ENCODE results near the gene LXN.

LXN gene

GRCh38 chr3:158666416-158666815 lies 6.0 kb downstream of the LXN start:
- no peak for DNase-seq

GRCh38 chr3:158663832-158664231 lies 8.6 kb downstream of the LXN start:
- no peak for DNase-seq

- DNase-seq, result no peak
These were observed 9.2 kb downstream of the LXN start for GRCh38 chr3:158663246-158663645.

GRCh38 chr3:158660711-158661110 lies 11.7 kb downstream of the LXN start:
- no peak for DNase-seq

GRCh38 chr3:158659454-158660237 lies 12.8 kb downstream of the LXN start:
- peak; percentile 37 for DNase-seq

GRCh38 chr3:158658889-158659288 lies 13.6 kb downstream of the LXN start:
- no peak for DNase-seq

- DNase-seq, result no peak
These were observed 20.0 kb downstream of the LXN start for GRCh38 chr3:158652463-158652862.

- DNase-seq, result no peak
These were observed 21.3 kb downstream of the LXN start for GRCh38 chr3:158651192-158651591.

GRCh38 chr3:158649791-158650190 lies 22.7 kb downstream of the LXN start:
- DNase-seq, result no peak

- peak; percentile 99 for DNase-seq
These were observed 28.0 kb downstream of the LXN start, which contains the start of gene GFM1 for GRCh38 chr3:158644345-158644908. GFM1 (plus strand) TSS chr3:158644527; CDS start chr3:158644635, 108 bp downstream.

GRCh38 chr3:158642474-158643210 lies 29.8 kb downstream of the LXN start:
- no peak for DNase-seq

- no peak for DNase-seq
These were observed 30.4 kb downstream of the LXN start for GRCh38 chr3:158642005-158642404.

- no peak for DNase-seq
These were observed 31.8 kb downstream of the LXN start for GRCh38 chr3:158640646-158641045.

GRCh38 chr3:158631981-158632380 lies 40.5 kb downstream of the LXN start:
- no peak for DNase-seq

- DNase-seq, result no peak
These were observed 46.6 kb downstream of the LXN start for GRCh38 chr3:158625881-158626280.

- no peak for DNase-seq
These were observed 54.2 kb downstream of the LXN start for GRCh38 chr3:158617982-158618875.
